Panc1 (cell line): ENCODE results near the gene WDR7.

Experiments
- CTCF ChIP-seq: fragments of 450-650 bp; IDR thresholded peaks from 2 replicates; pipeline ENCODE4 v1.5.1; 2017; ENCODE audit warnings: mild to moderate bottlenecking
- POLR2AphosphoS5 ChIP-seq: IDR thresholded peaks from 2 replicates; pipeline ENCODE4 v1.6.1; 2012; ENCODE audit warnings: mild to moderate bottlenecking, low read depth, low read length, moderate library complexity
- REST ChIP-seq, 2 experiments: IDR thresholded peaks; 2 replicates each; pipeline ENCODE4 v1.6.1; 2011 to 2012; ENCODE audit warnings: low read depth in 2 of 2, control low read depth in 1 of 2, low read length in 1 of 2, mild to moderate bottlenecking in 1 of 2, moderate library complexity in 1 of 2; ENCODE audit not compliant: insufficient read depth in 1 of 2

GRCh38 chr18:56977771-56978170, 326.6 kb downstream of the WDR7 start:
- TF ChIP-seq CTCF (no peak), REST (IDR thresholded peaks at IDR 0.05; ENCODE audit: insufficient read depth in 1 of 2, low read depth in 2 of 2, low read length in 1 of 2) (no peak), POLR2AphosphoS5 (no peak)
